GM18517 (cell line): Measurements from ENCODE around the gene TMA7B.

ENCODE experiments used
- ATAC-seq: cut with Tn5 transposase; IDR thresholded peaks from one replicate; pipeline ENCODE4 v1.9.1; 2021; ENCODE audit warnings: mild to moderate bottlenecking, moderate library complexity; ENCODE audit not compliant: unreplicated experiment

Gene TMA7B

DNA sequence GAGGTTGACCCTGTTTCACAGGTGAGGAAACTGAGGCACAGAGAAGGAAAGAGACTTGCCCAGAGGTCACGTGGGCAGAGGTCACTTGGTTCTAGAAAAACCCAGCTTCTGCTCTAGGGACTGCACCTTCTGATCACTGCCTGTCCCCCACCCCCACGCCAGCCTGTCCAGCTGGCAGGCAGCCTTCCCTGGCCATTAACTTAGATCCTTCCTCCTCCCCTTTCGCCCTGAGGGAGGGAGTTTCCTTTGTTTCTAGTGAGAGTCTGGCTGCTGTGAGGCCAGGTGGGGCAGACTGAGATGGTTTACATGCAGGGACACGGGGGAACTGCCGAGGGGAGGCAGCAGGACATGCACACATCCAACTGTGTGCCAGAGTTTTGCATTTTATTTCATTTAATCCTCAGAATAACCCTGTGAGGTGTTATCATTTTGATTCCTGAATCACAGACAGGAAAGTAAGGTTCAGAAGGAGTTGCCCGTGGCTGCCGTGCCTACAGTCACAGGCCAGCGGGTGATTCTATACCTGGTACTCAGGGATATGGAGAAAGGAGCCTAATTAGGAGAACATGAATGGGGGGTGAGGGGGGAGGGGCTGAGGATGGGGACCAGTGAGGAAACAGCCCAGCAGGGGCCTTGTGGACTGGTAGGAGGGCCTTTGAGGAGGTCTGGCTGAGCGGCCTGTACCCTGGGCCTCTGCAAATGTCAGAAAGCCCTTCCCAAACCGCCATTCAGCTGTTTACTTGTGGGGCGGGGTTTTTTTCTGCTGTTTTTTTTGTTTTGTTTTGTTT is 37.9 kb downstream of the TMA7B start:
- no peak for ATAC-seq

- ATAC-seq = no peak
Measured at GRCh38 chr22:39999144-39999757, 39.1 kb downstream of the TMA7B start.

GRCh38 chr22:40000171-40000570 is 40.0 kb downstream of the TMA7B start:
- no peak for ATAC-seq

DNA sequence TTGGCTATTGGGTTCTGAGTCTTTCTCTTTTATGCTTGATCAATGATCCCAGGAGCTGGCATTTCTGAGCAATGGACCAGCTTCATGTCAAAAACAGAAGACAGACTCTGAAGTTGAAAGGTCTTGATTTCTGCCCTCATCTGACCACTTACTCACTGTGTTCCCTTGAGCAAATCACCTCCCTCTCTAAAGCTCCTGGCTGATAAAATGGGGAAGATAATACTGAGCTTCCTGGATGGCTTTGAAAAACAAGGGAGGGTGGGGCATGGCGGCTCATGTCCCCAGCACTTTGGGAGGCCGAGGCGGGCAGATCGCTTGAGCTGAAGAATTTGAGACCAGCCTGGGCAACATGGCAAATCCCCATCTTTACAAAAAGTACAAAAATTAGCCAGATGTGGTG is 40.9 kb downstream of the TMA7B start:
- ATAC-seq = no peak

GRCh38 chr22:40001800-40002577 is 41.8 kb downstream of the TMA7B start:
- ATAC-seq = no peak

DNA sequence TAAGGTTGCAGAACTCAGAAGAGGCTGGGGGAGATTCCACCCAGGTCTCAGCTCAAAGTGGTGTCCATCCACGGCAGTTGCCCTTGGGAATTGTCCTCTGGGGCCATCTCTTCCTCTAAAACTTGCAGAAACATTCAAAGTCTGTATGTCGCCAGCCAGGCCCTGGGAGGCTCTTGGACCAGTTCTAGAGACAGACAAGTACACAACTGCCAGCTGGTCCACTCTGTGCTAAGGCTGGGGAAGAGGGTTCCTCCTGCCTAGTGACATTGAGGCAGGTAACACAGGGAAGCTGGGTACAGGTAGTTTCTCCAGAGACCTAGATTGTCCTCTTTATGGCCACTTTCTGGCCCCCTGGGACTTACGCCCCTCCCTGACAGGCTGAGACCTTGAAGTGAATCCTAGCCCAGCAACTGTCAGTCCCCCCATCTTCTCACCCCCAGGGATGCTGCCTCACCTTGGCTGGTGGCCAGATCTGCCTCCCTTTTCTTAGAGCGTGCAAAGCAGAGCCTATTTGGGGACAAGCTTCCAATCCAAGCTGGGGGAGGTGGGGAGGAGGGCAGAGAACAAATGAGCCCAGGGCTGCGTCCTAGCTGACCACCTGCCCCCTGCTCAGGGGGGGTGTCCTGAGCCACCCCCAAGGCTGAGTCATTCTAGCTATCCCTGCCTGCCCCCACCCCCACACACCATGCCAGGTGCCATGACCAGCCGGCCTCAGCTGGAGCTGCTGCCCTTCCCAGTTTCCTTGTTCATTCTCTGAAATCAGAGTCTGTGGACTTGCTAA is 42.9 kb downstream of the TMA7B start:
- ATAC-seq = no peak

DNA sequence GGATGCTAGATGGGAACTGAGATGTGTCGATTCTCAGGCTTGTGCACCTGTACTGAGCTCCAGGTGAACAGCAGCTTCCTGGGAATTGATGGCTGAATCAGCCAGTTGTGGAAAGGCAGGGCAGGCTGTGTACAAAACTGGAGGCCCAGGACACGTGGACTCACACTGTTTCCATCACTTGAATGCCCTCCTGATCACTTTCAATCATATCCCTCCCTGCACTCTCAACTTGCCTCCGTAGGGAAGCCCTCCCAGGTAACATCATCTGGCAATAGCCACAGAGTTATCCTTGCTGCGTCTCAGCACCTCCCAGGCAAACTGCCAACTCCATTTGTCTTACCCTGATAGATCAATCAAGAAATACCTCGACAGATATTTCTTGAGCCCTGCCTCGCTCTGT is 44.6 kb downstream of the TMA7B start:
- no peak for ATAC-seq

DNA sequence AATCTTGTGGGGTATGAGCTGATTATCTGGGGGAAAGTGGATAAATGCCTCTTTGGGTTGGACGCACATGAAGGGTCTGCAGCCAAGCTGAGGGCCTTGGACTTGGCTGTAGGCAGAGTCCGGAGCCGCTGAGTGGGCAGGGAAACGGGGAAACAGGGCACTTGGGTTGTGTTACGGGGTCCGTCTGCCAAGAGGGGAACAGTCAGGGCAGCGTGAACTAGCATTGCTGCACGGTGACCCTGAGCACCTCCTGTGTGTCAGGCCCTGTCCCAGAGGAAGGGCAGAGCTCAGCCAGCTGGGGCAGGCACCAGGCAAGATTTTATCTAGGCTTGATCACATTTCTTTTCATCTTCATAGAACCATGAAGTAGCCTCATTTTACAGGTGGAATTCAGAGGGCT is 46.4 kb downstream of the TMA7B start:
- ATAC-seq = no peak

- no peak for ATAC-seq
Measured at GRCh38 chr22:40007853-40008710, 47.9 kb downstream of the TMA7B start.

DNA sequence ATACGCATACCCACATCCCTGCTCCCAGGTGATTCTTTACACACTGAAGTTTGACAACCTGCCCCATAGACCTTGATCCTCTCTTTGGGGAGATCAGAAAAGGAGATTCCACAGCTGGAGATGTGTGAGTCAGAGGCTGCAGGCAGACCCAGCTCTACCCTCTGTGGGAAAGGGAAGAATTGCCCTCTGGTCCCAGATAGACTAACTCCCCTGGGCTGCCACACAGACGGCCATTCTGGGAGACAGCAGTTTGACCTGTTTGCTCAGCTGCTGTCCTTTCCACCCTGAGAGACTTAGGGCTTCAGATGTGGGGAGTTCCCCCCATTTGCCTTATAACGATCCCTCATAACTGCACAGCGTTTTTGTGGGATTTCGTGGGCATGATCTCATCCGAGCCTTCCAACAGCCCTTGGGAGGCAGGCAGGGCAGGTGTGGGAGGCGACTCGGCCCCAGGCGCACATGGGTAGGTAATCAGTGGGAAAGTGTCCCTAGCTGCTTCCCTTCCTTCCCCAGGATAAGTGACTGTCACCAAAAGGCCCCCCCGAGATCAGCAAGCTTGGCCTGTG is 48.6 kb downstream of the TMA7B start:
- no peak for ATAC-seq

DNA sequence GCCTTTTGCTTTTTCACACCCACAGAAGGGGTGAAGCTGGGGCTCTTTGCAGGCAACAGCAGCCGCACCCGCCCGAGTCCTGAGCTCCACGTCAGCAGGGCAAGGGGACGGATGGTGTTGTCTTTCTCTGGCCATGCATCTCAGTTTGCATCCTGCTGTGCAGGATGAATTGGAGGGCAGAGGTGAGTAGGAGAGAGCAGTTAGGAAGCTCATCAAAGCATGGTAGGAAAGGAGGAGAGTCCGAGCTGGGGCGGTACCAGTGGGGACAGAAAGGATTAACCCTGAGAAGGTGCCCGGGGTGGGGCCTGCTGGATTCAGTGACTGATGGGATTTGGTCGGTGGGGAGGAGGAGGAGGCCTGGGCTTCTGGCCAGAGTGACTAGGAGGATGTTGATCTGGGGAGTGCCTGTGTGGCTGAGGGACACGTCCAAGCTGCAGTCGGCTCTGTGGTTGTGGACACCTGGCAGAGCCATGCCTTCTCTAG is 49.1 kb downstream of the TMA7B start:
- no peak for ATAC-seq

- ATAC-seq = no peak
Measured at GRCh38 chr22:40009951-40010671, 49.9 kb downstream of the TMA7B start.

DNA sequence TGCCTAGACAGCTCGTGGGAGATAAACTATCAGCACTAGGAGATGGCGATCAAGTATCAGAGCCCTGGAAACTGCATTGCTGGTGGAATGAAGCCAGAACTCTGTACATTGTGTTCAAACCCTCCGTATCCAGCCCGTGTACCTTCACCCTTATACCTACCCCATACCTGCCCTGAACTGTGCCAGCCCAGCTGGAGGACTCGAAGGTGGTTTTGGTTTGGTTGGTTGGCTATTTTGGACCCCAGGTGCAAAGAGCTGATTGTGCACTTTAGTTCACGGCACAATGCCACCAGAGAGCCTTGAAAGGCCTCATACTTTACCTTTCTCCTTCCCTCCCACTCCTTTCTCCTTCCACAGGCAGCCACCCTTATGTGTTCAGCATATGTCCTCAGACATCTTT is 50.5 kb downstream of the TMA7B start:
- no peak for ATAC-seq
